GM18870 (cell line): Measurements from ENCODE around the gene LHFPL3.
"Not testable (repeated sequence)": the region's sequence is repeated elsewhere in the genome, so short reads cannot be mapped to it uniquely, and the experiment has no call there.

Source experiments
- ATAC-seq: cut with Tn5 transposase; IDR thresholded peaks from one replicate; pipeline ENCODE4 v1.9.1; 2021; ENCODE audit warnings: moderate library complexity; ENCODE audit not compliant: unreplicated experiment

Gene LHFPL3

GRCh38 chr7:104482362-104483037 is 154.1 kb downstream of the LHFPL3 start:
- no peak for ATAC-seq

GRCh38 chr7:104486931-104487330 is 158.5 kb downstream of the LHFPL3 start:
- no peak for ATAC-seq

- ATAC-seq: no peak
Measured at GRCh38 chr7:104487642-104488041, 159.2 kb downstream of the LHFPL3 start.

GRCh38 chr7:104497379-104497967 is 169.1 kb downstream of the LHFPL3 start:
- no peak for ATAC-seq

GRCh38 chr7:104499975-104500374 is 171.6 kb downstream of the LHFPL3 start:
- no peak for ATAC-seq

- ATAC-seq: no peak
Measured at GRCh38 chr7:104509874-104510273, 181.5 kb downstream of the LHFPL3 start.

- no peak for ATAC-seq
Measured at GRCh38 chr7:104524853-104525252, 196.4 kb downstream of the LHFPL3 start.

GRCh38 chr7:104528142-104528541 is 199.7 kb downstream of the LHFPL3 start:
- ATAC-seq: no peak

- no peak for ATAC-seq
Measured at GRCh38 chr7:104529567-104529966, 201.2 kb downstream of the LHFPL3 start.

GRCh38 chr7:104530251-104530650 is 201.8 kb downstream of the LHFPL3 start:
- no peak for ATAC-seq

- no peak for ATAC-seq
Measured at GRCh38 chr7:104534149-104534548, 205.7 kb downstream of the LHFPL3 start.

- no peak for ATAC-seq
Measured at GRCh38 chr7:104535841-104536240, 207.4 kb downstream of the LHFPL3 start.

GRCh38 chr7:104536956-104537355 is 208.6 kb downstream of the LHFPL3 start:
- no peak for ATAC-seq

GRCh38 chr7:104538152-104538551 is 209.7 kb downstream of the LHFPL3 start:
- no peak for ATAC-seq

- no peak for ATAC-seq
Measured at GRCh38 chr7:104541897-104542296, 213.5 kb downstream of the LHFPL3 start.

- no peak for ATAC-seq
Measured at GRCh38 chr7:104548861-104549260, 220.5 kb downstream of the LHFPL3 start.

GRCh38 chr7:104550362-104550761 is 222.0 kb downstream of the LHFPL3 start:
- no peak for ATAC-seq

GRCh38 chr7:104551226-104551625 is 222.8 kb downstream of the LHFPL3 start:
- ATAC-seq: no peak

GRCh38 chr7:104552102-104552501 is 223.7 kb downstream of the LHFPL3 start:
- no peak for ATAC-seq

- no peak for ATAC-seq
Measured at GRCh38 chr7:104553074-104553473, 224.7 kb downstream of the LHFPL3 start.

GRCh38 chr7:104563350-104563901 is 235.0 kb downstream of the LHFPL3 start:
- ATAC-seq: not testable (repeated sequence)

- no peak for ATAC-seq
Measured at GRCh38 chr7:104569751-104570150, 241.3 kb downstream of the LHFPL3 start.
